AG10803 (cell line): ENCODE measurements around the gene KRTAP10-10.

Source experiments
- DNase-seq: peaks from one replicate; pipeline ENCODE4 v3.0.0; 2010; ENCODE audit warnings: low read depth
- H3K4me3 ChIP-seq: 2 replicates; pipeline ENCODE4 v1.5.1; 2011; ENCODE audit warnings: mild to moderate bottlenecking, low read length, control low read depth
- CTCF ChIP-seq: conservative IDR thresholded peaks from 2 replicates; pipeline ENCODE4 v1.5.1; 2011; ENCODE audit warnings: mild to moderate bottlenecking, low read length, control low read depth, inconsistent platforms

KRTAP10-10 gene

GRCh38 chr21:44647222-44647552, 10.0 kb downstream of the KRTAP10-10 start:
- TF ChIP-seq CTCF, result no peak
- DNase-seq, result no peak
- H3K4me3 ChIP-seq, result no peak overlapping the region

GRCh38 chr21:44648557-44649311, 11.6 kb downstream of the KRTAP10-10 start:
- DNase-seq, result no peak
- no peak overlapping the region for H3K4me3 ChIP-seq
- TF ChIP-seq CTCF, result no peak

GRCh38 chr21:44649521-44650100, 12.5 kb downstream of the KRTAP10-10 start:
- no peak for TF ChIP-seq CTCF
- DNase-seq, result no peak
- no peak overlapping the region for H3K4me3 ChIP-seq

- no peak for TF ChIP-seq CTCF
- no peak overlapping the region for H3K4me3 ChIP-seq
- DNase-seq, result no peak
These were observed 13.3 kb downstream of the KRTAP10-10 start for GRCh38 chr21:44650265-44650972.

- DNase-seq, result no peak
- no peak for TF ChIP-seq CTCF
- H3K4me3 ChIP-seq, result no peak overlapping the region
These were observed 14.0 kb downstream of the KRTAP10-10 start for GRCh38 chr21:44650973-44651675.

- TF ChIP-seq CTCF, result no peak
- H3K4me3 ChIP-seq, result no peak overlapping the region
- DNase-seq, result no peak
These were observed 16.0 kb downstream of the KRTAP10-10 start for GRCh38 chr21:44653123-44653522.
